Activated CD4-positive, alpha-beta T cell treated with anti-CD3 and anti-CD28 coated beads, Interleukin-2, amount 50 U/mL, for 4 hours (primary cell): ENCODE results near the gene MPPE1.

Experiments used
- DNase-seq, 2 experiments: peaks; one replicate each; pipeline ENCODE4 v3.0.0-alpha.2; 2020

The MPPE1 gene

GRCh38 chr18:11884396-11885030, 23.6 kb downstream of the MPPE1 start:
- DNase-seq, result no peak

GRCh38 chr18:11883153-11883552, 25.0 kb downstream of the MPPE1 start:
- DNase-seq, result no peak

- DNase-seq, result no peak
Measured at GRCh38 chr18:11882636-11883035, 25.5 kb downstream of the MPPE1 start.

- DNase-seq, result no peak
Measured at GRCh38 chr18:11880586-11881304, 27.4 kb downstream of the MPPE1 start.

GRCh38 chr18:11877497-11878135, 30.5 kb downstream of the MPPE1 start:
- no peak for DNase-seq

- DNase-seq, result no peak
Measured at GRCh38 chr18:11874676-11875075, 33.4 kb downstream of the MPPE1 start.

GRCh38 chr18:11873670-11874340, 34.3 kb downstream of the MPPE1 start:
- DNase-seq, result no peak

GRCh38 chr18:11872479-11873136, 35.5 kb downstream of the MPPE1 start:
- DNase-seq, result no peak

- no peak for DNase-seq
Measured at GRCh38 chr18:11871501-11871900, 36.6 kb downstream of the MPPE1 start.

- DNase-seq, result no peak
Measured at GRCh38 chr18:11868230-11868629, 39.9 kb downstream of the MPPE1 start.

- DNase-seq, result no peak
Measured at GRCh38 chr18:11866764-11867163, 41.4 kb downstream of the MPPE1 start.

- DNase-seq, result no peak
Measured at GRCh38 chr18:11866329-11866728, 41.8 kb downstream of the MPPE1 start.

- DNase-seq, result no peak
Measured at GRCh38 chr18:11865071-11865470, 43.0 kb downstream of the MPPE1 start.

GRCh38 chr18:11864471-11864870, 43.6 kb downstream of the MPPE1 start:
- DNase-seq, result no peak

GRCh38 chr18:11862468-11863137, 45.5 kb downstream of the MPPE1 start:
- DNase-seq, result no peak

- no peak for DNase-seq
Measured at GRCh38 chr18:11861583-11862288, 46.4 kb downstream of the MPPE1 start.

- DNase-seq, result no peak
Measured at GRCh38 chr18:11860594-11861450, 47.3 kb downstream of the MPPE1 start.

GRCh38 chr18:11859903-11860407, 48.2 kb downstream of the MPPE1 start:
- no peak for DNase-seq

GRCh38 chr18:11859282-11859830, 48.8 kb downstream of the MPPE1 start:
- DNase-seq, result no peak

GRCh38 chr18:11857177-11857887, 50.8 kb downstream of the MPPE1 start:
- DNase-seq, result no peak
